HEK293 (cell line): Measurements from ENCODE around the gene SVIL.

Source experiments
- CTCF ChIP-seq: fragments of 450-650 bp; formaldehyde crosslinking; IDR thresholded peaks from 2 replicates; pipeline ENCODE4 v1.5.1; 2016; ENCODE audit warnings: missing biosample characterization, missing genetic modification characterization
- REST ChIP-seq: fragments of 450-650 bp; formaldehyde crosslinking; IDR thresholded peaks from 2 replicates; pipeline ENCODE4 v1.5.1; 2016; ENCODE audit warnings: missing biosample characterization, missing genetic modification characterization
- ZNF138 ChIP-seq: fragments of 450-650 bp; formaldehyde crosslinking; IDR thresholded peaks from 2 replicates; pipeline ENCODE4 v1.5.1; 2016; ENCODE audit warnings: missing biosample characterization, missing genetic modification characterization, borderline replicate concordance
- ZNF19 ChIP-seq: fragments of 450-650 bp; formaldehyde crosslinking; IDR thresholded peaks from 2 replicates; pipeline ENCODE4; 2016; ENCODE audit warnings: missing biosample characterization, missing genetic modification characterization, low read depth
- ZNF24 ChIP-seq: fragments of 450-650 bp; formaldehyde crosslinking; IDR thresholded peaks from 2 replicates; pipeline ENCODE4 v1.5.1; 2016; ENCODE audit warnings: missing biosample characterization, missing genetic modification characterization
- ZNF248 ChIP-seq: fragments of 450-650 bp; formaldehyde crosslinking; IDR thresholded peaks from 2 replicates; pipeline ENCODE4 v1.5.1; 2017; ENCODE audit warnings: missing biosample characterization, missing genetic modification characterization
- ZNF341 ChIP-seq: fragments of 450-650 bp; formaldehyde crosslinking; IDR thresholded peaks from 2 replicates; pipeline ENCODE4; 2016; ENCODE audit warnings: low read depth, missing biosample characterization, missing genetic modification characterization
- ZNF513 ChIP-seq: fragments of 450-650 bp; IDR thresholded peaks from 2 replicates; pipeline ENCODE4 v1.5.1; 2018; ENCODE audit warnings: missing biosample characterization, missing genetic modification characterization
- ZNF548 ChIP-seq: fragments of 450-650 bp; formaldehyde crosslinking; IDR thresholded peaks from 2 replicates; pipeline ENCODE4 v1.5.1; 2016; ENCODE audit warnings: missing biosample characterization, missing genetic modification characterization
- ZNF549 ChIP-seq: fragments of 450-650 bp; IDR thresholded peaks from 2 replicates; pipeline ENCODE4 v1.5.1; 2018; ENCODE audit warnings: missing biosample characterization, missing genetic modification characterization, mild to moderate bottlenecking, inconsistent platforms, moderate library complexity
- ZXDB ChIP-seq: fragments of 450-650 bp; formaldehyde crosslinking; IDR thresholded peaks from 2 replicates; pipeline ENCODE4 v1.5.1; 2016; ENCODE audit warnings: missing biosample characterization, missing genetic modification characterization

- TF ChIP-seq ZNF248 (tag by site-specific recombination) (no peak), ZNF19 (tag by site-specific recombination) (no peak), REST (tag by site-specific recombination) (no peak), CTCF (tag by site-specific recombination) (no peak), ZNF548 (no peak), ZNF341 (tag by site-specific recombination) (no peak), ZNF513 (tag by site-specific recombination) (no peak), ZNF549 (tag by site-specific recombination) (no peak), ZXDB (tag by site-specific recombination) (no peak), ZNF138 (tag by site-specific recombination) (no peak), ZNF24 (tag by site-specific recombination) (no peak)
Observed at GRCh38 chr10:29450405-29450804, 184.4 kb downstream of the SVIL start.
